Sigmoid colon (tissue), 4 donors: ENCODE data around the gene RAP2A.

ENCODE experiments used
- POLR2A ChIP-seq, 2 donors: fragments of 450-650 bp; IDR thresholded peaks; one replicate each; pipeline ENCODE4 v1.6.1; 2016; ENCODE audit warnings: antibody characterized with exemption in 2 of 2, mild to moderate bottlenecking in 2 of 2, moderate library complexity in 2 of 2
- POLR2AphosphoS5 ChIP-seq, 4 donors: sonication (generic); formaldehyde crosslinking; IDR thresholded peaks; one replicate each; pipeline ENCODE4 v1.6.1; 2017; ENCODE audit warnings: antibody characterized with exemption in 4 of 4
- TF ChIP-seq, protein P1 (sequence below), 4 experiments: fragments of 450-650 bp in 3 of 4; fragments of 200-600 bp in 1 of 4; IDR thresholded peaks; one replicate each; pipeline ENCODE4 v1.5.1; 2016 to 2019; ENCODE audit warnings: antibody characterized with exemption in 4 of 4, mild to moderate bottlenecking in 3 of 4, moderate library complexity in 2 of 4

DNA sequence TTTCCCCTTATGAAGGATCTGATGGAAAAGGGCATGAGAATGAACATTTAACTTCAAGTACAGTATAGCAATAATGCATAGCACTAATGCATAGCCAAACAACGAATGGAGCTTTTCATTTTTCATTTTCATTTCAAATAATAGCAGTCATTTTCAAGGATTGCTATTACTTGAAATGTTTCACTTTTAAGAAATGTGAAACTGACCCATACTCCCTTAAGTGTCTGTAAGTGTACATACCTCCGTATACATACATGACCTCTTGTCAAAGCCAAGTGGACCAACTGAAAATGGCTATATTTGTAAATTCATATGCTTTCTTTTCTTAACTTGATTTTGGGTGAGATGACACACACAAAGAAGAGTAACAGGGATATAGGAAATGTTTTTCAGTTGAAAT is 3.8 kb downstream of the RAP2A start:
- TF ChIP-seq POLR2A (IDR thresholded peaks at IDR 0.05), result no peak
- TF ChIP-seq, protein P1, sequence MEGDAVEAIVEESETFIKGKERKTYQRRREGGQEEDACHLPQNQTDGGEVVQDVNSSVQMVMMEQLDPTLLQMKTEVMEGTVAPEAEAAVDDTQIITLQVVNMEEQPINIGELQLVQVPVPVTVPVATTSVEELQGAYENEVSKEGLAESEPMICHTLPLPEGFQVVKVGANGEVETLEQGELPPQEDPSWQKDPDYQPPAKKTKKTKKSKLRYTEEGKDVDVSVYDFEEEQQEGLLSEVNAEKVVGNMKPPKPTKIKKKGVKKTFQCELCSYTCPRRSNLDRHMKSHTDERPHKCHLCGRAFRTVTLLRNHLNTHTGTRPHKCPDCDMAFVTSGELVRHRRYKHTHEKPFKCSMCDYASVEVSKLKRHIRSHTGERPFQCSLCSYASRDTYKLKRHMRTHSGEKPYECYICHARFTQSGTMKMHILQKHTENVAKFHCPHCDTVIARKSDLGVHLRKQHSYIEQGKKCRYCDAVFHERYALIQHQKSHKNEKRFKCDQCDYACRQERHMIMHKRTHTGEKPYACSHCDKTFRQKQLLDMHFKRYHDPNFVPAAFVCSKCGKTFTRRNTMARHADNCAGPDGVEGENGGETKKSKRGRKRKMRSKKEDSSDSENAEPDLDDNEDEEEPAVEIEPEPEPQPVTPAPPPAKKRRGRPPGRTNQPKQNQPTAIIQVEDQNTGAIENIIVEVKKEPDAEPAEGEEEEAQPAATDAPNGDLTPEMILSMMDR (IDR thresholded peaks at IDR 0.05), result no peak
- TF ChIP-seq POLR2AphosphoS5 (IDR thresholded peaks at IDR 0.05), result no peak
